Dermis blood vessel endothelial cell (primary cell): ENCODE data around the gene MLX. TPM values are rescaled to one million over a fixed set of nuclear protein-coding genes. Genes with fewer than 3 reads are reported as not detected.
"Not testable (repeated sequence)": the region's sequence is repeated elsewhere in the genome, so short reads cannot be mapped to it uniquely, and the experiment has no call there.

ENCODE experiments used
- DNase-seq: peaks from one replicate; pipeline ENCODE4 v3.0.0; 2010
- total RNA-seq: library from RNA; depleted of rRNA; stranded (reverse); fragments of >200 nt; gene quantifications from 2 replicates; pipeline ENCODE4 v1.2.3, GENCODE V29; 2014

The MLX gene
- total RNA-seq, 1 donor from 2014 or later: 34.5 TPM

- DNase-seq: no peak
These were observed 13.1 kb downstream of the MLX start for GRCh38 chr17:42579794-42580551.

DNA sequence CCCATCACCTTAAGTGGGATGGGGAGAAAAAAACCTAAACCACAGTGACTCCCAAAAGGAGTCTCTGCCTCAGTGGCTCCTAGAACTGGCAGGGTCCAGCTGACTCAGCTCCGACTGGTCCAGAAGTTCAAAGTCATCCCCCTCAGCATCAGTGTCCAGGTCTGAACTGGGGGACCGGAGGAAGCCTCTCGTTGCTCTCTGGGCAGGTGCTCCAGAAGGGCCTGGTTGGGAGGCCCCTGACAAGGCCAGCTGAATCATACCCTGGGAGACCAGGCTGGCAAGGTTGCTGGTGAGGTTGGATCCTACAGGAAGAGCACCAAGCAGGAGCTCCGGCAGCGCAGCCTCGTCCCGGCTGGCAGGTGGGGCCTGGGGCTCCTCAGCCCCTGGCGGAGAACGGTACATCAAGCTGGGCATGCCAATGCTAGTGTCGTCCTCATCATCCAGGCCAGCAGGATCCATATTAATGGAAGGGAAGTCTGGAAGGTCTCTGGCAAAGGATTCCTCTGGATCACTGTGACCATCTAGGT is 14.9 kb downstream of the MLX start:
- no peak for DNase-seq

DNA sequence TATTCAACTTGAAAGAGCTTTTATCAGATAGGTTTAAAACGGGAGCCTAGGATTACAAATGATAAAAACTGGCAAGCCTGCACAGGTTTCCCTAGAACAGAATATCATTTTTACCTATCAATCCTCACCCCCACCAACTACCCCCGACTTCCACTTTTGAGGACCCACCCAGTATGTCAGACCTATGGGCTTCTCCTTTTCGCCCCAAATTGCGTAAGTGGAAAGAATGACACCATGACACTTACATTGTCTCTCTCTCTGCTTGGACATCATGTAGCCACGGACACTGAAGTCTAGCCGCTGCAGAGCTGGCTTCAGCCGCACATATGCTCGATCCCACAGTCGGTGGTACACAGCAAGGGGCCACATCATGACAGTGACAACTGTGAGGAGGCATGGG is 18.0 kb downstream of the MLX start:
- DNase-seq: no peak

DNA sequence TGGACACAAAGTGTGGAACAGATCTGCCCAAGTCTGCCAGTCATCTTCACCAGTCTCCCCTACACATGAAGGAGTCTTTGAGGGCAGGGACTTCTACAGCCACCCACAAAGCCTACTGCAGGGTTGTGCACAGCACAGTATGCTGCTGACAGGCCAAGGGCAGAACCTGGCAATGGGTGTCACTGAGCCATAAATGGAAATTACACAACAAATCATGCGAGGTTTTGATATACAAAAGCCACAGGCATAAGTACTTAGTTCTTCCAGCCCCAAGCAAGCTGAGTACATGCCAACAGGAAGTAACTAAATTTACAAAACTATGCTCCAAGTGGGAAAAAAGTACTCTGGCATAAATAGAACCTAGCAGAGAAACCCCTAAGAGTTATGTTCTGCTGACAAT is 18.5 kb downstream of the MLX start:
- no peak for DNase-seq

DNA sequence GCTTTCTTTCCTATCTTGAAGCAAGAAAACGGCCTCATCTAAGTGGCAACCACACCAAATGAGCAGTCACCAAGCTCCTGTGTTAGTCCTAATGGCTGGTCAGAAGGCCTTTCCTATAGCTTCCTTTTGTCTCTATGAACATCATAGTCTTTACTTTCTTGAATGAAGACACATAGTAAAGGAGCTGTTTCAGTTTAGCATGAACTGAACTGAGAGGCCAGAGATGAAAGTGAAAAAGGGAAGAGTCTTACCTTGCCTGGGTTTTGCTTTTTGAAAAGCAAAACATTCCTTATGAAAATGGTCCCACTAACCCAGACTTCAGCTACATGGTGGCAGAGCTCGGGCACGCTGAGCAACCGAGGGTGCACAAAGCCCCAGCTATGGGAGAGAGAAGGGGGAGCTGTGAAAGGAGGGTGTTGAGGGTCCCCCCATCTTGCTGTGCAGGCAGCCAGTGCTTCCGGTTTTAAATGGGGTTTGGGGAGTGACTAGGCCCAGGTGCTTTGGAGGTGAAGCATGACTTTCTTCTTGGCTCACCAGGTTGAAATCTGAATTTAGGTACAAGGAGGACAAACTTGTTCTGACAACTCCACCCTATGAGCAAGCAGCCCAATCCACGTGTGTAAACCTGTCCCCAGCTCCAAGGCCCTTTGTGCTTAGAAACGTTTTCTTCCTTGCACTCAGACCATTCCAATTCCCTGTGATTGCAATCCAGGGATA is 19.8 kb downstream of the MLX start:
- no peak for DNase-seq

- DNase-seq: peak; percentile 59
These were observed 24.0 kb downstream of the MLX start for GRCh38 chr17:42590886-42591285.

GRCh38 chr17:42591411-42591810 is 24.5 kb downstream of the MLX start:
- DNase-seq: no peak

DNA sequence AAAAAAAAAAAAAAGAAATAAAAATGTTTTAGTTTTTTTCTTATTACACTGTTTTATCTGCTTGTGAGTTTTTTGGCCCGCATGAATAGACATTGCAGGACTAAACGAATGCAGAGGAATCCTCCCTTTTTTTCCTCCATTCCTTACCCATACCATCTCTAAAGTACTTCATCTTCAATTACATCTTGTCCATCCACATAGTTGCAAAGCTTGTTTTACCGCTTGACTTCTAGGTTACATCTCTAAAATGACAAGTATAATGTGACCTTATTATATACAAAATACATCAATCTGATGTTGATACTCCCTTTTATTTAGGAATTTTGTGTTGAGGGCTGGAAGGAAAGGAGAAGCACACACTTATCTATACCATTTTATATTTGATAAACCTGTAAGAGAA is 29.5 kb downstream of the MLX start:
- DNase-seq: no peak

DNA sequence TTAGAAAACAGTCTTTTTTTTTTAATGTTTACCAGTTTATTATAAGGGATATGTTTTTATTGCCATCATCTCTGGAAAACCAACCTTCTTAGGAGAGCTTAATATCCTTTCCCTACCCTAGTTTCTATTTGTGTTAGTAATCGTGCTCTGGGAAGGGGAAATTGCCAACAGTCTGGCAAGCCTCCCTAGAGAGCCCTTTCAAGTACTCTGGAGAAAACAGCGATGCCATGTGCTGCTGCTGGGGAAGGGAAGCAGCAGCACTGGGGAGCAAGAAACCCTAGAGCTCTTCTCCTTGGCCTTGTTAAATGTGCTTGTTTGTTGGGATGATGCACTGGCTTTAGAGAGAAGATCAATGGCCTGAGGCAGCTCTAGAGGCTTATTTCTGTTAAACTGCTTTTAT is 32.0 kb downstream of the MLX start:
- DNase-seq: peak; percentile 16

- DNase-seq: no peak
These were observed 36.4 kb downstream of the MLX start for GRCh38 chr17:42603318-42603717.

DNA sequence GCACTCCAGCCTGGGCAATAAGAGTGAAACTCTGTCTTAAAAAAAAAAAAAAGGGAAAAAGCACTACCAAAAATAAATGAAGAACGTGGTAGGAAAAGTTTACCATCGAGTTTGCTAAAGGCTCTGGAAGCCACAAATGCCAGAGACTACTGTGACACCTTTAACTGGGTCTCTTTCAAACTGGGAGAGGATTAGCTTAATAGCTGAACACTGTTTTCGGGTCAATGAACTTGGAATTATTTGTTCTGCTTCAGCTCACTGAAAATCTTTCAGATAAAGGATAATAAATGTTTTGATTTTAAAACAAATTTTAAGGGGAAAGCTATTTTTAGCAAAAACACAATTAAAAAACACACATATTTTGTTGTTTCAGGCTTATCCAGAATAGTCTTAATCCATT is 40.9 kb downstream of the MLX start:
- no peak for DNase-seq

DNA sequence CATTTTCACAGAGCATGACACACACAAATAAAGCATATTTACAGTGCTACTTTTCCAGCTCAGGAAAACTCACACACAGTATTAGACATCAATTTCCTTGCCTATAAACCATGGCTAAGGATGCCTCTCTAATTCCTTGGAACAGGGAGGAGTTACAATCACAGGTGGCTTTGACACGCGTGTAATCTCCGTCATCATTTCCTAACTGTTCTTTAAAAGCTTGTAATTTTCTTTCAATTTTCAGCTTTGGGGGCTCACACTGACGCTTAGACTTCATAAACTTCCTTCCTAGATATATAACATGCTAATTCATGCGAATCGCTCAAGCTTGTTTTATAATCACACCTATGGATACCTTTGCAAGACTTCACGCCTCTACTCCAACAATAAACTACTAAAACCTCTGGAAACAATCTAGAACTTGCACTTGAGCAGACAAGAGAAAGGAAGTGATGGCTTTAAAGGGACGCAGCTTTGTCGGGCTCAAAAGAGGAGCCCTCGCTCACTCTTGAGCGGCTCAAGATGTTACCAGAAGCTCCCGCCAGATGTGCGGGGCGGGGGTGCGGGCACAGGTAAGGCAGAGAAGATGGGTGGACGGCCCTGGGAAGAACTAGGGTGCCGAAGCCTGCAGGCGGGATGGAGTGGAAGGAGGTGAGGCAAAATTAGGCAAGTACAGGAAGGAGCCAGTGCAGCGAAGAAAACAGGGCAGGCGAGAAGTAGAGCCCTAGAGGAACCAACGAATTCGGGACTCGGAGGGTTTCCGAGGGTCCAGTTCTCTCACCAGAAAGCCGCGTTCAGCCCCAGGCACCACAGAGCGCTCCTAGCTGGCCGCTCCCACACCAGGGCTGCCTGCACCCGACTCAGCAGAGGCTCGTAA is 41.6 kb downstream of the MLX start:
- DNase-seq: peak; percentile 35

DNA sequence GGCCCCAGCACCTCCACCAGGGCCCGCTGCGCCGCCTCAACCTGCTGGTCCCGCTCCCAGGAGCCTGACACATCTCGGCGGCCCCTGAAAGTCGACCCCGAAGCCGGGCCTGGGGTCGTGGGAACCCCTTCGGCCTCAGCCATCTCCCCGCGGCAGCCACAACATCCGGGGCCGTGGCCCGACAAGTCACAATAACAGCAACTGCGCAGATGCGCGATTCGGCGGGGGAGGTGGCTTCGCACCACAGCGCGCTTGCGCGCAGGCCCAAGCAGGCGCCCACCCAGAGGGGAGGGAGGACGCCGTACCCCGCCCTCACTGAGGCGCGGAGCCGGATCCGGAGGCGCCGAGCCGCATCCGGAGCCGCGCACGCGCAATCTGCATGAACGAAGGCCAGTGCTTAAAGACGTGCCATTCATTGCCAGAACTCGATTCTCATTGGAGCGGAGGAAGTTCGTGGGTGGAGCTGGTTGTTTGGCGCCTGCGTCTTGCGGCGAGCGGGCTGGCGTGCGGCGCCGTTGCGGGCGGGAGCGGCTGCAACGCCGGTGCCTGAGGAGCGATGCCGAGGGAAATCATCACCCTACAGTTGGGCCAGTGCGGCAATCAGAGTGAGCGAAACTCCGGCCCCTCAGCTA is 42.4 kb downstream of the MLX start, which contains the start of the genes RETREG3 and TUBG1:
TSS of gene RETREG3 (minus strand) at position 193 of the 632 bp plus-strand sequence. CDS start at position 143, 50 bp downstream.
TSS of gene TUBG1 (plus strand) at position 502 of the 632 bp plus-strand sequence. CDS start at position 557, 55 bp downstream.
- DNase-seq: peak; percentile 99

DNA sequence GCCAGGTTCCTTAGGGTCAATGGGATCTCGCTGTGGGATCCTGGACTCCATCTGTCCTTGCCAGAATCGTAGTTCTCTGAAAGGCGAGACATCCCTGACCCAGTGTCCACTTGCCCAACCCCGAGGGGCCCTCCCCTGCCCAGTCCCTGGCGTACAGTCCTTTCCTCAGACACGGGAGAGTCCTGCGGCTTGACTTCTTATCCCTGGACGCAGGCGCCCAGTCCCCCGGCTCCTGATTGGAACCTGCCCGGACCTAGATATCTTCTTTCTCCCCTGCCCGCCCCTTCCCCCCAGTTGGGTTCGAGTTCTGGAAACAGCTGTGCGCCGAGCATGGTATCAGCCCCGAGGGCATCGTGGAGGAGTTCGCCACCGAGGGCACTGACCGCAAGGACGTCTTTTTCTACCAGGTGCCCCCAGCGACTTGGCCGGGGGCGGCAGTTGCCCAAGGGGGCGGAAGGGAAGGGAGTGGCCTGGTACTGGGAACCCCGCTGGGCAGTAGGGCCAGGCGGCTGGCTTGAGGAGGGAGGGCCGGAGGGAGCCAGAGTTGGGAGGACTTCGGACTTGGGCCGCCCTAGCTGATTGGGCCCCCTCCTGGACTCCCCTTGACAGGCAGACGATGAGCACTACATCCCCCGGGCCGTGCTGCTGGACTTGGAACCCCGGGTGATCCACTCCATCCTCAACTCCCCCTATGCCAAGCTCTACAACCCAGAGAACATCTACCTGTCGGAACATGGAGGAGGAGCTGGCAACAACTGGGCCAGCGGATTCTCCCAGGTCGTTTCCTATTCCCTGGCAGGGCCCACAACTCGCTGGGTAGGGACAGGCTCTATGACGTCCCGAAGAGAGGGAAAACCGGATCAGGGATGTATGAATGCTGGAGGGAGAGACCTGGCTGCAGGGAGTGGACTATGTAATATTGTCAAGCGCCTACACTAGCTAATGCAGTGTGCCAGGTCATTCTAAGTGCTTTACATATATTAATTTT is 43.2 kb downstream of the MLX start:
- DNase-seq: peak; percentile 10

GRCh38 chr17:42612013-42612412 is 45.1 kb downstream of the MLX start:
- DNase-seq: no peak

DNA sequence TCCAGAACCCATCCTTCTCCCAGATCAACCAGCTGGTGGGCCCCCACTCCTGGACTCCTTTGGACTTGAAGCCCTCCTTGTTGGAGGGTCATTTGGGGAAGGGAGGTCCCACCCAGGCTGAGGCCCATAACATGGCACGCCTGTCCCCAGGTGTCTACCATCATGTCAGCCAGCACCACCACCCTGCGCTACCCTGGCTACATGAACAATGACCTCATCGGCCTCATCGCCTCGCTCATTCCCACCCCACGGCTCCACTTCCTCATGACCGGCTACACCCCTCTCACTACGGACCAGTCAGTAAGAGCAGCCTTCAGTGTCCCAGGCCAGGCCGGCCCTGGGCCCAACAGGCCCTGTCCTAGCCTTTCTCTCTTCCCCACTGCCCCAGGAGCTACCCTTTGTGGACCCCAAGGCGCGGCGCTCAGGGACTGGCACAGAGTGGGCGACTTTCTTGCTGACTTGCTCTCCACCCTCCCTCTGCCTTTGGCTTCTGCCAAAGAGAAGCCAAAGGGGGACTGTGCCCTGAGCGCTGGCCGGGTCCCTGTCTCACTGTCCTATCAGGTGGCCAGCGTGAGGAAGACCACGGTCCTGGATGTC is 46.9 kb downstream of the MLX start:
- DNase-seq: no peak

DNA sequence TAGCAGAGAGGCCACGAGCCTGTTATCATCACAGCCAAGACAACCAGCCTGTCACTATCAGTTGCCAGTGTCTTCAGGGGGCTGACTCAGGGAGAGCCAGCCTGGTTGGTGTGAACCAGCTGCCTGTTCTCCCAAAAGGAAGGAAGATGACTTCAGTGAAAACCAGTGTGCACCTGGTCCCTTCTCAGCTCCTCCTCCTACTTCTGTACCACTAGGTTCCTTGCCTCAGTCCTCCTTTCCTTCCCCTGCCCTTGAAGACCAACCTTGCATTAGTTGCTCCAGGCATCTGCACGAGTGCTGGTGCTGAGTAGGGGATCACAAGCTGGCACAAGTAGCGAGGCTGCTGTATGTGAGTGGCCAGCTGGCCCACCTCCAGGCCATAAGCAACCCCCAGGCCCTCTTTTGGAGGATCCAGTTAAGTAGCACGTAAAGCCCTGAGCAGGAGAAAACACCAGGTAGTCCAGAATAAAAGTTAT is 51.1 kb downstream of the MLX start:
- peak; percentile 6 for DNase-seq

DNA sequence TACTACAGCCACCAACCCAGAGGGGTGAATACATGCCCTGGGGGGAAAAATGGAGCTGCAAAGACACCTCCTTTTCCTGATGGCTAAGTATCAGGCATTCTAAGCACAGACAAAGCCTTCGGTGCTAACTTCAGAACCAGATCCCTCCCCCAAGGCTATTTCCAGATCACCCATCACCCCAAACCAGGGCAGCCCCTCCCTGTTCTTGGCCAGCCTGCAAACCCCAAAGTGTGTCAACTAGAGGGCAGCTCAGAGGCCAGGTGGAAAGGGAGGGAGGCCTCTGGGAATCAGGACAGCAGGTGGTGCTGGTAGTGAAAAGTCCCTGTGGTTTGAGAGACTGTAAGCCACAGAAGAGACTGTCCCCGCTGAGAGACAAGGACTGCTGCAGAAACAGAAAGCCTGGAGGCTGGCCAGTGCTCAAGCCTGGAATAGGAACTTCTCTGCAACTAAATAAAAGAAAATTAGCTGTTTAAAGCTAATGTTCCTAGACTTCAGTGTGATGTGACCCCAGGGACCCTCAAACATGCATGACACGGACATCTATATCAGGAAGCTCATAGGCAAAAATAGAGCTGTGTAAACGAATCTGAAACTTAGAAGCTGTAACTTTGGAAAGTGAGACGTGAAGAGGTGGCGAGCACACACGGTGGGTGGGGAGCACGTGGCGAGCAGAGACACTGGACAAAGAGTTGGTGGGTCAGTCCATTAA is 51.7 kb downstream of the MLX start:
- peak; percentile 6 for DNase-seq

- not testable (repeated sequence) for DNase-seq
These were observed 55.1 kb downstream of the MLX start for GRCh38 chr17:42621987-42622386.
